IPS-18a (cell line): ENCODE results near the gene BID.

Experiments used
- H3K27ac ChIP-seq: one replicate; pipeline ENCODE4 v1.5.1; 2013; ENCODE audit warnings: low read length
- H3K27me3 ChIP-seq: one replicate; pipeline ENCODE4 v1.6.1; 2013; ENCODE audit warnings: mild to moderate bottlenecking, low read length; ENCODE audit not compliant: control insufficient read depth, insufficient read depth
- H3K36me3 ChIP-seq: one replicate; pipeline ENCODE4 v1.6.1; 2013; ENCODE audit warnings: low read depth, low read length; ENCODE audit not compliant: control insufficient read depth
- H3K4me1 ChIP-seq: one replicate; pipeline ENCODE4 v1.6.1; 2013; ENCODE audit warnings: low read depth, low read length; ENCODE audit not compliant: control insufficient read depth
- H3K4me3 ChIP-seq: one replicate; pipeline ENCODE4 v1.5.1; 2013; ENCODE audit warnings: low read length
- H3K9ac ChIP-seq: one replicate; pipeline ENCODE4 v1.6.1; 2013; ENCODE audit warnings: mild to moderate bottlenecking, low read length, moderate library complexity
- H3K9me3 ChIP-seq: one replicate; pipeline ENCODE4 v1.6.1; 2013; ENCODE audit warnings: low read depth, low read length; ENCODE audit not compliant: control insufficient read depth

Gene BID

DNA sequence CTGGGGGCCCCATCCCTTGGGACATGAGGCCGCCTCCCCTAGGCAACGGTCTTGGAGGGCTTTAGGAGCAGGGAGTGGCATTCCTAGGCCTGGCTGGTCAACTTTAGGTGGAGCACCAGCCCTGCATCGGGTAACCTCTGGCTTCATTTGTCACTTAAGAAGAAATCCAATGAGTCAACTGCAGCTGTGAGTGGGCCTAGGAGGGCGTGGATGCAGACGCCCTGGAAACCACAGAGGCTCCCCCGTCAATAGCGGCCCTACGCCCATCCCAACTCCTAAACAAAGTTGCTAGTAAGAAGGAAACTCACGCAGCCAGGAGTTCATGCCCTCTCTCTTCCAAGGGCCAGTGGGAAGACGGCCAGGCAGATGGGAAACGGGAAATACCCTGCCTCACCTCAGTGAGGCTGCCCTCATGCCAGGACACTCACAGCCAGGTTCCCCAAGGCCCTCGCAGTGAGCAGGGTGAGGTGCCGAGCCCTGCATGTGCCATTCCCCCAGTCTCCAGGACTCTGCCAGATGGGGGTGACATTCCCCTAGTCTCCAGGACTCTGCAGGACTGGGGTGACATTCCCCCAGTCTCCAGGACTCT, 20.8 kb downstream of the BID start:
- H3K4me3 ChIP-seq = no peak overlapping the region
- no peak overlapping the region for H3K9ac ChIP-seq
- no peaks in the 10 kb centered on the region for H3K27me3 ChIP-seq
- no peak overlapping the region for H3K27ac ChIP-seq
- H3K4me1 ChIP-seq = no peaks in the 10 kb centered on the region
- H3K36me3 ChIP-seq = no peaks in the 10 kb centered on the region
- H3K9me3 ChIP-seq = no peaks in the 10 kb centered on the region

DNA sequence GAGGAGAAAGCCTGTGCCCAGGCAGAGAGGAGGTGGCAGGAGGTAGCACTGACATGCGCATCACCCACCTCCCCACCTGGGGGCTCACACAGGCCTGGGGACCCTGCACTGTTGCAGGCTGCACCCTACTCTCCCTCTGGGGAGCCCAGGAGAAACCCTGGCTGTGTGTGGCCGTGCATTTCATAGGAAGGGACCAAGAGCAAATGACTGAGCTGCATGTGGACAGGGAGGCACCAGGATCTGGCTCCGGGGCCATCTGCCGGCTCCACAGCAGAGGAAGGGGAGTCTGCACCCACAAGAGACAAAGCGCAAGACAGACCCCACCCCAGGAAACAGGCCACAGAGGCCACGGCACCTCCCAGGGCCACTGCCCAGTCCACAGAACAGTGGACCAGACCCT, 22.7 kb downstream of the BID start:
- Histone ChIP-seq H3K27me3 (no peaks in the 10 kb centered on the region), H3K9ac (no peak overlapping the region), H3K9me3 (no peaks in the 10 kb centered on the region), H3K36me3 (no peaks in the 10 kb centered on the region), H3K4me3 (no peak overlapping the region), H3K27ac (no peak overlapping the region), H3K4me1 (no peaks in the 10 kb centered on the region)

DNA sequence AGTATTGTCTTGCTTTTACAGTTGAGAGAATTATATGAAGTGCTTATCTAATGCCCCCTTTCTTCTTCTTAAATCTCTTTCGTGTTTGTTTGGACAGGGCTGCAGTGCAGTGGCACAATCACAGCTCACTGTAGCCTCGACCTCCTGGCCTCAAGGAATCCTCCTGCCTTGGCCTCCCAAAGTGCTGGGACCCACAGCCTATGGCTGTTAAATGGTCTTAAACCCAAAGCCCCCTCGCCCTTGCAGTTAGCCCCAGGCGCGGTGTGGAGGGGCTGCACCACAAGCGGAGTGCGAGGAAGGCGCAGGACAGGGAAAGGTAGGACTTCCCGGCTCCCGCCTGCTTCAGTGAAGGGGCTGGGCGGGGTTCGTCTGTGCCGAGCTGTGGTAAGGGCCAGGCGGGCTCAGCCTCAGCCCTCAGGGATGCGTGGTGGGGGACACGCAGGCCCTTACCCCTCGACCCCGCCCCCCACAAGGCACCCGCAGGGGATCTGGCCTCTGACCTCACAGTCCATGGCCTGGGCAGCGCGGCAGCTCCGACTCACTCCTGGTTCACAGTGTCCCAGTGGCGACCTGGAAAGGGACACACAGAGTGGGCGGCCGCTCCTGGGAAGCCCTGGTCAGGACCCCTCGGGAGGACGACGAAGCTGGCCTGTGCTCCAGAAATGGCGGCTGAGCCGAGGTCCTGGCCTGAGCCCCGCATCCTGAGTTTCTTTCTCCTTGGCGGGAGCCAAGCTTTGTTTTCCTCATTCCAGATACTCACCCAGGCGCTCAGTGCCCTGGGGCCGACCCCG, 24.5 kb downstream of the BID start:
- Histone ChIP-seq H3K9ac (no peak overlapping the region), H3K9me3 (no peaks in the 10 kb centered on the region), H3K27me3 (no peaks in the 10 kb centered on the region)

DNA sequence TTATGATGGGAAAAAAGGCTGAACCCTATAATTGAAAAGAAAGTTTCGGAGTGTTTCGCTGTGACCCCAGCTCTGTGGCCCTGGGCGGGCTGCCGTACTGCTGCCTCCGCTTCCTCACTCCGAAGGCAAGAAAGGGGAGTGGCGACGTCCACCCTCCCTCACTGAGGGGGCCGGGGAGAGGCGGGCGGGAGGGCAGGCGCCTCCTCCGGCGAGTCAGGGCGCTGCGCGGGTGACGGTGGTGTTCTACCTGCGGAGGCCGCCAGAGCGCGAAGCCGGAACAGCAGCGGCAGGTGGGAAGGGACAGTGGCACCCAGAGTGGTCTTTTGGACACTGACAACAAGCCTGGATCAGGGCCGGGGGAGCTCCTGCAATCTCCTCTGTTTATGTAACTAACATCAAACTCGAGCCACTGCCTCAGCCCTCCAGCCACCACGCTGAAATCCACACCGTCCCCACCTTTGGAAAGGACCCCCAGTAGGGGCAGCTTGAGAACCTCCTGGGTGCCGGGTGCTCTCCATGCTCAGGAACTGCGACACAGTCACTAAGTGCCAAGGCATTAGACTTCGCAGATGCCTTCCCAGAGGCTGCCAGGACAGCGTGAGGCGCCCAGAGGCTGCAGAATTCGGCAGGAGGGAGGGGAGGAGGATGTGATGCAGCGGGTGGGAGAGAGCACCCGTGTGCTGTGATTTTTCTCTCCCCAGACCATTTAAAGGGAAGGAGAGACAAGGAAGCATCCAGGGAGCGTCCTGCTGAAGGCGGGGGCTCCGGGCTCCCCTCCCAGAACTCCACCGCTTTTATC, 25.5 kb downstream of the BID start:
- no peak overlapping the region for H3K27ac ChIP-seq
- H3K9me3 ChIP-seq = no peaks in the 10 kb centered on the region
- H3K4me1 ChIP-seq = no peaks in the 10 kb centered on the region
- H3K27me3 ChIP-seq = no peaks in the 10 kb centered on the region
- H3K9ac ChIP-seq = no peak overlapping the region
- H3K4me3 ChIP-seq = no peak overlapping the region
- no peaks in the 10 kb centered on the region for H3K36me3 ChIP-seq

More for the DNA sequence above, 24.5 kb downstream of the BID start:
- no peak overlapping the region for H3K27ac ChIP-seq
- H3K36me3 ChIP-seq = no peaks in the 10 kb centered on the region
- H3K4me1 ChIP-seq = no peaks in the 10 kb centered on the region
- no peak overlapping the region for H3K4me3 ChIP-seq

DNA sequence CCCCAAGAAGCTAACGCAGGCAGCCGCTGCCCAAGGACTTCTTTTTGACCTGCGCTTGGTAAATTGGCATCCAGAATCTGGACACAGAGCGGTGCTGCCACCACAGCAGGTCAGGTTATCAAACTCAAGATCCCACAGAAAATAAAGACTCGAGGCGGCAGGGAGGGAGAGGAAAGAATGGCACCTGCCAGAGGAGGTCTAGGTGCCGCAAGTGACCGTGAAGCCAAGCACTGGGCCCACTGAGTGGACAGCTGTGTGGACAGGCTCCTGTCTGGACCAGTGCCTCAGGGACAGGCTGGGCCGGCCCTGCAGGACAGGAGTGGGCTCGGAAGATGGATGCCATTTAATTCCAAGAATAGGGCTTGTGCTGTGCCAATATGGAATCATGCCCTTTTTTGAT, 27.4 kb downstream of the BID start:
- H3K36me3 ChIP-seq = no peaks in the 10 kb centered on the region
- no peaks in the 10 kb centered on the region for H3K4me1 ChIP-seq
- no peaks in the 10 kb centered on the region for H3K27me3 ChIP-seq
- H3K9ac ChIP-seq = no peak overlapping the region
- no peak overlapping the region for H3K4me3 ChIP-seq
- H3K27ac ChIP-seq = no peak overlapping the region
- H3K9me3 ChIP-seq = no peaks in the 10 kb centered on the region

DNA sequence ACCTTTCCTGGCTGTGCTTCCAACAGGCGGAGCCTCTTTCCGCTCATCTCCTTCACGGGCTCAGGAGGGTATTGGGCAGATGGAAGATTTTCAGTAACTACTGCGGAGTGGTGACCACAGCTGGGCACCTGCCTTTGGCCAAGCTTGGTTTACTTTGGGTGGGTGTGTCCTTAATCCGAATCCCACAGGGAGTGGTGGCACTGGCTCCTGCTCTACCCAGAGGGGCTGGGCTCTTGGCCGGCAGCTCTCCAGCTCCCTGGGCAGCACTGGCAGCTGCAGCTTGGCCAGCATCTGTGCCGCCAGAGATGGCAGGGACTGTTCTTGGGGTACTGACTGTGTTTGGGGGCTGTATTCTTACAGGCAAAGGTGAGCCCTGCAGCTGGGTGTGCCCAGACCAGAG, 29.8 kb downstream of the BID start:
- no peaks in the 10 kb centered on the region for H3K27me3 ChIP-seq

DNA sequence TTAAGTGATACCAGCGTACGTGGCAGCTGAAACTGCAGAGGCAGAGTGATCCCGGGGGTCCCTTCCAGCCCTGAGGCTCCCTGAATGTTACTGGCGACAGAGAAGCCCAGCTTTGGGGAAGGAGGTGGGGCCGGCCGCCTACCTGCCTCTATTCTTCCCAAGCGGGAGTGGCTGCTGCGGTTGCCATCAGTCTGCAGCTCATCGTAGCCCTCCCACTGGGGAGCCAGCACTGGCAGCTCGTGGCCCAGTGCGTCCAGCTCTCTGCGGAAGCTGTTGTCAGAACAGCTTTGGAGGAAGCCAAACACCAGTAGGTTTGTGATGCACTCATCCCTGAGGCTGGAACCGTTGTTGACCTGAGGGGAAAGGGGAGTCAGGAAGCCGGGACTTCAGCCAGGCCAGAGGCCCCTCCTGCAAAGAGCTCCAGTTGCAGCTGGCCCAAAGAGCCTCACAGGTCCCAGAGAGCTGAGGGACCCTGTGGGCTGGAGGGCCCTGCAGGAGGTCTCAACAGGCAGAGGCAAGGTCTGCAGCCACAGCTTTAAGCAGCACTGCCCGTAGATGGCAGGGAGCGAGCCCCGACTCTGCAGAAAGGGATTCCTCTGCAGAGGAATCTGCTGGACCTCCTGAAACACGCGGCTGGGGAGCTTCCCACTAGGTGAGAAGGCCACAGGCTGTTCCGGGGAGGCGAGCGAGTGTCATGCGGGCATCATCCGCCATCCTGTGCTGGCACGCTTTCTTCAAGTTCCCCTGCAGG, 30.4 kb downstream of the BID start:
- Histone ChIP-seq H3K27ac (no peak overlapping the region), H3K9ac (no peak overlapping the region), H3K9me3 (no peaks in the 10 kb centered on the region), H3K27me3 (no peaks in the 10 kb centered on the region), H3K4me1 (no peaks in the 10 kb centered on the region), H3K4me3 (no peak overlapping the region), H3K36me3 (no peaks in the 10 kb centered on the region)

More for the DNA sequence above, 29.8 kb downstream of the BID start:
- H3K9ac ChIP-seq = no peak overlapping the region
- H3K4me1 ChIP-seq = no peaks in the 10 kb centered on the region
- no peaks in the 10 kb centered on the region for H3K36me3 ChIP-seq
- H3K27ac ChIP-seq = no peak overlapping the region
- no peaks in the 10 kb centered on the region for H3K9me3 ChIP-seq
- H3K4me3 ChIP-seq = no peak overlapping the region

DNA sequence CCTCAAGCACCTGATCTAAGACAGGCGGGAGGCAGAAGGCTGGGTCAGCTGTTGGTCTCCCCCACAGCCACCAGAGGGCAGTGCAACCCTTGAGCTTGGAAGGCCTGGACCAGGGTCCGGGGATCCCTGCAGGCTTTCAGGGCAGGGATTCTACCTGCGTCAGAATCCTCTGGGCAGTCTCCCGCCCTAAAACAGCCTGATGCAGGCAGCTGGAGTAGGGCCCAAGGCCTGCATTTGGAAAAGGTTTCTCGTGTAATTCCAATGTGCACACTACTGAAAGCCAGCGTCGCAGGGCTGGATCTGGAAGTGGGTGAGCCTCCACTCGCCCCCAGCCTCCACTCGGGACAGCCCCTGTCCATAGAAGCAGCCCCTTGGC, 31.8 kb downstream of the BID start:
- Histone ChIP-seq H3K27me3 (no peaks in the 10 kb centered on the region), H3K4me1 (no peaks in the 10 kb centered on the region), H3K9me3 (no peaks in the 10 kb centered on the region), H3K9ac (no peak overlapping the region), H3K36me3 (peaks cover 4% of the 10 kb centered on the region), H3K4me3 (no peak overlapping the region), H3K27ac (no peak overlapping the region)

DNA sequence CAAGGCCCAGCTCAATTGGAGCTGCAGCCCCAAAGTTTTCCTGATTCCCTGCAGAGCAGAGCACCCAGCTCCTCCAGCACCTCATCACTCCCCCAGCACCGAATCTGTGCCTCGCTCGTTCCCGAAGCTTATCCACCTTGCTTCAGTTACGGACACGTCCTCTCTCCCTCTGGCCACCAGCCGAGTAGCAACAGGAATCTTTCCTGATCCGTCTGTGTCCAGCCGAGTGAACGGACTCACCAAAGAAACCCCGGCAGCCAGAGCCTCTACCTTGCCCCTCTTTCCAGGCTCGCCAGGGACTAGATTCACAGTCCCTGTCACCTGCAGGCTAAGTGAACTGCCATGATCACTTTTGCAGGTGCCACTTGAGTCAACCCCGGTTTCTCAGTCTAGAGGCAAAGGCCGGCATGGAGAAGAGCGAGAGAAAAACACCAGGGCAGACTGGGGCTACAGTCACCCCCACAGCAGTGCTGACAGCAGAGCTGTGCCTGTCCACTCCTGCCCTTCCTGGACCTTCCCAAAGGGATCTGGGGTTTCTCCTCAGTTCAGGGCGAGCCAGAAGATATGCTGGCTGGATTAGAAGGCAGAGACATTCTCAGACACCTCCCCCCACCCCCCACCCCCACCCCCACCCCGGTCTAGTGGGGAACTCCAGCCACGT, 32.3 kb downstream of the BID start:
- H3K27ac ChIP-seq = no peak overlapping the region
- no peak overlapping the region for H3K9ac ChIP-seq
- H3K36me3 ChIP-seq = peaks cover 5% of the 10 kb centered on the region
- H3K9me3 ChIP-seq = no peaks in the 10 kb centered on the region
- no peaks in the 10 kb centered on the region for H3K27me3 ChIP-seq
- H3K4me1 ChIP-seq = no peaks in the 10 kb centered on the region
- H3K4me3 ChIP-seq = no peak overlapping the region

DNA sequence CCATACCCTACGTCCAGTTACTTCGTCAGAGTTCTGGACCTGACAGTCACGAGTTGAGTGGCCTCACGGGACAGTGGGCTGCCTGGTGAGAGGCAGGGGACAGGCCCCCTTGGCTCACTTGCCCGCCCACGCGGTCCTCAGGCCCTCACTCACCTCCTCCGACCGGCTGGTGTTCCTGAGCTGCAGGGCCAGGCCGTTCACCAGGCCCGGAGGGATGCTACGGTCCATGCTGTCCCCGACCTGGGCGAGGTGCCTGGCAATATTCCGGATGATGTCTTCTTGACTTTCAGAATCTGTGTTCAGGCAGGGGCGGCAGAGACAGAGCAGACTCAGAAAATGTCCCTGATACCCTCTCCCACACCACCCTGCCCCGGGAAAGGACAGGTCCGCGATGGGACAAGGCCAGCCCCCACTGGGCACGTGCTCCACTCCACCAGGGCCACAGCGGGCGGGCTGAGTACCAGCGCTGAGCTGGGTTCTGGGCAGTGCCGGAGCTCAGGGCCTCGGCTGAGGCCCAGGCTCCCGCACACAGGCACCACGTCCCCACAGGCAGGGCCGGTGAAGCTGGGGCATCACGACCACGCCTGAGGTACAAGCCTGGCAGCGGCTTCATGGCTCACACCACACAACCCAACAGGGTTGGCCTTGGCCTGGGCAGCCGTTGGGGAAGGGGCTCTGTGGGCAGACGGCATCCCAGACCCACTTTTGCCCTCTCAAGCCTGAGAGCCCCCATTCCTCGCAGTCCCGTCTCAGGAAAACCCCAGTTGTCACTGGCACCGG, 34.9 kb downstream of the BID start:
- Histone ChIP-seq H3K27me3 (no peaks in the 10 kb centered on the region), H3K9ac (no peak overlapping the region), H3K9me3 (no peaks in the 10 kb centered on the region), H3K27ac (no peak overlapping the region), H3K4me1 (no peaks in the 10 kb centered on the region), H3K36me3 (peaks cover 10% of the 10 kb centered on the region), H3K4me3 (no peak overlapping the region)
